ENCODE data around the gene TECTA. TPM values are rescaled to one million over a fixed set of nuclear protein-coding genes. Genes with fewer than 3 reads are reported as not detected.

TECTA gene
- total RNA-seq, 4 donors from 2014 or later: under 0.01 to 2.8 (median 1.1) TPM; not detected in 1

- Histone ChIP-seq H3K4me1 (no peaks in the 10 kb centered on the region), H3K4me3 (no peak overlapping the region), H3K36me3 (no peaks in the 10 kb centered on the region), H3K9me3 (no peaks in the 10 kb centered on the region), H3K27ac (no peak overlapping the region), H3K27me3 (no peaks in the 10 kb centered on the region)
- intact Hi-C loops (cut with DNase I; ENCODE audit: low total_unique reads): no loop called here
- no peak for DNase-seq
- TF ChIP-seq CTCF (IDR thresholded peaks at IDR 0.05): no peak
Measured at GRCh38 chr11:121067962-121068647, 32.9 kb upstream of the TECTA start.

- no peak for DNase-seq
- Histone ChIP-seq H3K27ac (no peak overlapping the region), H3K27me3 (no peaks in the 10 kb centered on the region), H3K4me1 (no peaks in the 10 kb centered on the region), H3K4me3 (no peak overlapping the region), H3K9me3 (no peaks in the 10 kb centered on the region), H3K36me3 (no peaks in the 10 kb centered on the region)
- intact Hi-C loops (cut with DNase I; ENCODE audit: low total_unique reads): no loop called here
- TF ChIP-seq POLR2A (IDR thresholded peaks at IDR 0.05): no peak
- no peak for TF ChIP-seq CTCF (IDR thresholded peaks at IDR 0.05)
Measured at GRCh38 chr11:121068787-121069186, 32.3 kb upstream of the TECTA start.

- Histone ChIP-seq H3K36me3 (no peaks in the 10 kb centered on the region), H3K9me3 (no peaks in the 10 kb centered on the region), H3K27me3 (no peaks in the 10 kb centered on the region), H3K4me3 (no peak overlapping the region), H3K4me1 (no peaks in the 10 kb centered on the region), H3K27ac (no peak overlapping the region)
- TF ChIP-seq POLR2A (IDR thresholded peaks at IDR 0.05) (no peak), CTCF (IDR thresholded peaks at IDR 0.05) (no peak)
- intact Hi-C loops (cut with DNase I; ENCODE audit: low total_unique reads): no loop called here
- no peak for DNase-seq
Measured at GRCh38 chr11:121070951-121071845, 29.8 kb upstream of the TECTA start.

GRCh38 chr11:121071846-121072450 is 29.1 kb upstream of the TECTA start:
- Histone ChIP-seq H3K4me1 (no peaks in the 10 kb centered on the region), H3K27ac (no peak overlapping the region), H3K36me3 (no peaks in the 10 kb centered on the region), H3K9me3 (no peaks in the 10 kb centered on the region), H3K4me3 (no peak overlapping the region), H3K27me3 (no peaks in the 10 kb centered on the region)
- no peak for DNase-seq
- intact Hi-C loops (cut with DNase I; ENCODE audit: low total_unique reads): no loop called here
- no peak for TF ChIP-seq CTCF (IDR thresholded peaks at IDR 0.05)
- TF ChIP-seq POLR2A (IDR thresholded peaks at IDR 0.05): no peak

GRCh38 chr11:121081321-121081720 is 19.7 kb upstream of the TECTA start:
- no peaks in the 10 kb centered on the region for H3K4me1 ChIP-seq
- no peaks in the 10 kb centered on the region for H3K36me3 ChIP-seq
- DNase-seq: no peak
- H3K27me3 ChIP-seq: no peaks in the 10 kb centered on the region
- no peak for TF ChIP-seq CTCF (IDR thresholded peaks at IDR 0.05)
- no peak for TF ChIP-seq POLR2A (IDR thresholded peaks at IDR 0.05)
- H3K27ac ChIP-seq: no peak overlapping the region
- intact Hi-C loops (cut with DNase I; ENCODE audit: low total_unique reads): no loop called here
- H3K4me3 ChIP-seq: no peak overlapping the region
- H3K9me3 ChIP-seq: no peaks in the 10 kb centered on the region
